Stomach smooth muscle (tissue), 2 donors: ENCODE measurements around the gene JKAMP.

ENCODE experiments used
- H3K27ac ChIP-seq: one replicate; pipeline ENCODE4 v1.7.0; 2013; ENCODE audit warnings: mild to moderate bottlenecking, low read length, inconsistent platforms
- H3K27me3 ChIP-seq, 2 donors: one replicate each; pipeline ENCODE4 v1.7.0; 2013; ENCODE audit warnings: low read length in 2 of 2; ENCODE audit not compliant: insufficient read depth in 2 of 2, control insufficient read depth in 1 of 2
- H3K36me3 ChIP-seq, 2 donors: one replicate each; pipeline ENCODE4 v1.7.0; 2013; ENCODE audit warnings: low read length in 2 of 2; ENCODE audit not compliant: control insufficient read depth in 2 of 2, insufficient read depth in 2 of 2
- H3K4me1 ChIP-seq: one replicate; pipeline ENCODE4 v1.7.0; 2013; ENCODE audit warnings: low read length; ENCODE audit not compliant: control insufficient read depth, insufficient read depth
- H3K4me3 ChIP-seq, 2 donors: one replicate each; pipeline ENCODE4 v1.7.0; 2013; ENCODE audit warnings: low read length in 2 of 2
- H3K9ac ChIP-seq, 2 donors: one replicate each; pipeline ENCODE4 v1.7.0; 2013; ENCODE audit warnings: low read length in 2 of 2, mild to moderate bottlenecking in 1 of 2
- H3K9me3 ChIP-seq, 2 donors: one replicate each; pipeline ENCODE4 v1.7.0; 2013; ENCODE audit warnings: low read length in 2 of 2; ENCODE audit not compliant: control insufficient read depth in 2 of 2
- donor health status: healthy.
- donor health status: Pancreatic carcinoma.

JKAMP gene

GRCh38 chr14:59538936-59539335 is 54.6 kb downstream of the JKAMP start:
- no peak overlapping the region for H3K4me3 ChIP-seq
- peaks cover 0 to 3% of the 10 kb centered on the region in 2 donors for H3K27me3 ChIP-seq
- H3K36me3 ChIP-seq, result no peaks in the 10 kb centered on the region
- H3K9ac ChIP-seq, result no peak overlapping the region
- H3K9me3 ChIP-seq, result no peaks in the 10 kb centered on the region
- H3K27ac ChIP-seq, result no peak overlapping the region
- H3K4me1 ChIP-seq, result no peaks in the 10 kb centered on the region

- H3K4me3 ChIP-seq, result no peak overlapping the region
- H3K4me1 ChIP-seq, result no peaks in the 10 kb centered on the region
- no peaks in the 10 kb centered on the region for H3K9me3 ChIP-seq
- no peak overlapping the region for H3K27ac ChIP-seq
- no peak overlapping the region for H3K9ac ChIP-seq
- H3K27me3 ChIP-seq, result no peaks in the 10 kb centered on the region
- no peaks in the 10 kb centered on the region for H3K36me3 ChIP-seq
Measured at GRCh38 chr14:59540852-59541251, 56.5 kb downstream of the JKAMP start.

DNA sequence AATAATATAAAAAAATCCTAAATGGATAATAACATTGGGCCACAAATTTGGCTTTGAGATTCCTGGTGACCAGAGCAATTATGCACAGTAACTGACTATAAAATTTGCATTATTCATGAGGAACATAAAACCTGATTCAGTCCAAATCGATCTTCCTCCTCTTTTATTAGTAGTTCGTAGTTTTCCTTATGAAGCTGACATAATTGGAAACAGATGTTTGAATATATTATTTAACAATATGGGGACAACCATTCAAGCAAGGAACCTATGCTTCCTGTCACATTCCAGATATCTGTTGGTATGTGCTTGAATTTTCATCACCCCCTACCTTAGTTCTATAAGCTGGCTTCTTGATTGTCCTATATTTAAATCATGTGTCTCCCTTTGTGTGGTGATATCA is 57.4 kb downstream of the JKAMP start:
- no peaks in the 10 kb centered on the region for H3K27me3 ChIP-seq
- no peaks in the 10 kb centered on the region for H3K36me3 ChIP-seq
- H3K9me3 ChIP-seq, result no peaks in the 10 kb centered on the region
- H3K27ac ChIP-seq, result no peak overlapping the region
- H3K4me3 ChIP-seq, result no peak overlapping the region
- H3K9ac ChIP-seq, result no peak overlapping the region
- no peaks in the 10 kb centered on the region for H3K4me1 ChIP-seq

DNA sequence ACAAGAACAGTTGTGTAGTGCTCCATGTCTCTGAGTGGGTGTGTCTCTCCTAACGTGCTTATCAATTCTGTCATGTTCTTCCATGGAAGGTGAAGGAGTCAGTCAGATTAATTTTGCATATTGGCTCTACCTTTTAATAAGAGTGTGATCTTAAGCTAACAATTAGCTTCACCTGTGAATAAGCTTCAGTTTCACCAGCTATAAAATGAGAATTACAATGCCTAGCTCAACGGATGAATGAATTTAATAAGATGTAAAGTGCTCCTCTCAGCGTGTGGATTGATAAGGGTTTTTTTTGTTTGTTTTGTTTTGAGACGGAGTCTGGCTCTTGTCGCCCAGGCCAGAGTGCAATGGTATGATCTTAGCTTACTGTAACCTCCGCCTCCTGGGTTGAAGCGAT is 59.6 kb downstream of the JKAMP start:
- no peak overlapping the region for H3K9ac ChIP-seq

GRCh38 chr14:59547310-59547709 is 63.0 kb downstream of the JKAMP start:
- Histone ChIP-seq H3K27ac (no peak overlapping the region), H3K27me3 (no peaks in the 10 kb centered on the region), H3K4me3 (no peak overlapping the region), H3K36me3 (no peaks in the 10 kb centered on the region), H3K4me1 (no peaks in the 10 kb centered on the region), H3K9ac (no peak overlapping the region), H3K9me3 (no peaks in the 10 kb centered on the region)

More for the DNA sequence above, 59.6 kb downstream of the JKAMP start:
- no peak overlapping the region for H3K4me3 ChIP-seq
- no peaks in the 10 kb centered on the region for H3K36me3 ChIP-seq
- no peaks in the 10 kb centered on the region for H3K9me3 ChIP-seq
- H3K27me3 ChIP-seq, result no peaks in the 10 kb centered on the region
- H3K4me1 ChIP-seq, result no peaks in the 10 kb centered on the region
- no peak overlapping the region for H3K27ac ChIP-seq
